HG03025 (cell line): ENCODE data around the gene GTF2A2.
"Not testable (repeated sequence)": the region's sequence is repeated elsewhere in the genome, so short reads cannot be mapped to it uniquely, and the experiment has no call there.

ENCODE experiments used
- ATAC-seq: cut with Tn5 transposase; IDR thresholded peaks from one replicate; pipeline ENCODE4 v1.9.1; 2021; ENCODE audit warnings: mild to moderate bottlenecking, moderate library complexity; ENCODE audit not compliant: unreplicated experiment, low FRiP score

GTF2A2 gene

GRCh38 chr15:59676565-59676964 lies 19.2 kb upstream of the GTF2A2 start:
- ATAC-seq: no peak

- ATAC-seq: no peak
Measured at GRCh38 chr15:59674361-59674877, 17.1 kb upstream of the GTF2A2 start.

- no peak for ATAC-seq
Measured at GRCh38 chr15:59668556-59668955, 11.2 kb upstream of the GTF2A2 start.

GRCh38 chr15:59662260-59662659 lies 4.9 kb upstream of the GTF2A2 start:
- ATAC-seq: no peak

GRCh38 chr15:59659366-59659765 lies 2.1 kb upstream of the GTF2A2 start:
- ATAC-seq: no peak

GRCh38 chr15:59657635-59658125 lies 365 bp upstream of the GTF2A2 start:
- no peak for ATAC-seq

- ATAC-seq: no peak
Measured at GRCh38 chr15:59654046-59654445, 3.3 kb downstream of the GTF2A2 start.

GRCh38 chr15:59649603-59650002 lies 7.7 kb downstream of the GTF2A2 start:
- ATAC-seq: no peak

GRCh38 chr15:59647085-59647484 lies 10.2 kb downstream of the GTF2A2 start:
- ATAC-seq: no peak

- no peak for ATAC-seq
Measured at GRCh38 chr15:59646277-59646676, 11.0 kb downstream of the GTF2A2 start.

GRCh38 chr15:59645812-59646211 lies 11.5 kb downstream of the GTF2A2 start:
- not testable (repeated sequence) for ATAC-seq

GRCh38 chr15:59644756-59645155 lies 12.6 kb downstream of the GTF2A2 start:
- ATAC-seq: no peak

- no peak for ATAC-seq
Measured at GRCh38 chr15:59642351-59642750, 15.0 kb downstream of the GTF2A2 start.

GRCh38 chr15:59637507-59637906 lies 19.8 kb downstream of the GTF2A2 start:
- ATAC-seq: not testable (repeated sequence)

GRCh38 chr15:59636184-59636583 lies 21.1 kb downstream of the GTF2A2 start:
- no peak for ATAC-seq

GRCh38 chr15:59632714-59633113 lies 24.6 kb downstream of the GTF2A2 start:
- no peak for ATAC-seq

GRCh38 chr15:59622289-59622688 lies 35.0 kb downstream of the GTF2A2 start:
- ATAC-seq: no peak

GRCh38 chr15:59618406-59618805 lies 38.9 kb downstream of the GTF2A2 start:
- ATAC-seq: no peak

- no peak for ATAC-seq
Measured at GRCh38 chr15:59616379-59616778, 40.9 kb downstream of the GTF2A2 start.

- ATAC-seq: no peak
Measured at GRCh38 chr15:59615661-59616060, 41.7 kb downstream of the GTF2A2 start.

GRCh38 chr15:59614153-59614552 lies 43.2 kb downstream of the GTF2A2 start:
- no peak for ATAC-seq

GRCh38 chr15:59611276-59612260 lies 45.7 kb downstream of the GTF2A2 start, which contains the start of gene GCNT3:
Gene GCNT3, plus strand, starts transcription at chr15:59611783. Its CDS starts 6,456 bp downstream, at chr15:59618239.
- ATAC-seq: no peak
